ENCODE measurements around the gene VIPR1.
"Not testable (repeated sequence)": the region's sequence is repeated elsewhere in the genome, so short reads cannot be mapped to it uniquely, and the experiment has no call there.

Gene VIPR1

GRCh38 chr3:42550250-42550649 lies 47.8 kb downstream of the VIPR1 start:
- H3K27me3 Mint-ChIP-seq = no peaks in the 10 kb centered on the region
- no peaks in the 10 kb centered on the region for H3K4me1 Mint-ChIP-seq
- no peak for ATAC-seq
- H3K4me3 Mint-ChIP-seq = no peak overlapping the region
- H3K36me3 Mint-ChIP-seq = peaks cover 41% of the 10 kb centered on the region
- H3K9me3 Mint-ChIP-seq = no peaks in the 10 kb centered on the region
- peak overlapping the region; percentile 23 for H3K27ac Mint-ChIP-seq

- H3K36me3 Mint-ChIP-seq = peaks cover 57% of the 10 kb centered on the region
- no peak overlapping the region for H3K4me3 Mint-ChIP-seq
- H3K27ac Mint-ChIP-seq = no peak overlapping the region
- no peak for ATAC-seq
- H3K9me3 Mint-ChIP-seq = no peaks in the 10 kb centered on the region
- H3K4me1 Mint-ChIP-seq = peaks cover 5% of the 10 kb centered on the region
- H3K27me3 Mint-ChIP-seq = no peaks in the 10 kb centered on the region
Measured at GRCh38 chr3:42552830-42553229, 50.4 kb downstream of the VIPR1 start.

- no peak overlapping the region for H3K4me3 Mint-ChIP-seq
- H3K27ac Mint-ChIP-seq = no peak overlapping the region
- ATAC-seq = peak; percentile 51
- peaks cover 5% of the 10 kb centered on the region for H3K4me1 Mint-ChIP-seq
- H3K27me3 Mint-ChIP-seq = no peaks in the 10 kb centered on the region
- peaks cover 54% of the 10 kb centered on the region for H3K36me3 Mint-ChIP-seq
- H3K9me3 Mint-ChIP-seq = no peaks in the 10 kb centered on the region
Measured at GRCh38 chr3:42556089-42556632, 53.7 kb downstream of the VIPR1 start.

GRCh38 chr3:42556817-42557216 lies 54.4 kb downstream of the VIPR1 start:
- H3K27ac Mint-ChIP-seq, H3K4me1 Mint-ChIP-seq, ATAC-seq, H3K9me3 Mint-ChIP-seq, H3K4me3 Mint-ChIP-seq, H3K27me3 Mint-ChIP-seq: not testable (repeated sequence)
- H3K36me3 Mint-ChIP-seq = peaks cover 51% of the 10 kb centered on the region

- Mint-ChIP-seq H3K27ac (no peak overlapping the region), H3K4me3 (no peak overlapping the region), H3K4me1 (peaks cover 5% of the 10 kb centered on the region), H3K9me3 (no peaks in the 10 kb centered on the region), H3K27me3 (no peaks in the 10 kb centered on the region), H3K36me3 (peaks cover 46% of the 10 kb centered on the region)
- ATAC-seq = no peak
Measured at GRCh38 chr3:42557854-42558253, 55.4 kb downstream of the VIPR1 start.

GRCh38 chr3:42562047-42562907 lies 59.8 kb downstream of the VIPR1 start:
- no peak overlapping the region for H3K27ac Mint-ChIP-seq

GRCh38 chr3:42569593-42570142 lies 67.2 kb downstream of the VIPR1 start:
- ATAC-seq = no peak
- H3K36me3 Mint-ChIP-seq = peaks cover 63% of the 10 kb centered on the region
- no peak overlapping the region for H3K4me3 Mint-ChIP-seq
- H3K27me3 Mint-ChIP-seq = no peaks in the 10 kb centered on the region
- H3K9me3 Mint-ChIP-seq = peaks cover 4% of the 10 kb centered on the region
- H3K27ac Mint-ChIP-seq = no peak overlapping the region
- H3K4me1 Mint-ChIP-seq = no peaks in the 10 kb centered on the region

More at GRCh38 chr3:42562047-42562907, 59.8 kb downstream of the VIPR1 start:
- Mint-ChIP-seq H3K4me3 (no peak overlapping the region), H3K27me3 (no peaks in the 10 kb centered on the region), H3K4me1 (no peaks in the 10 kb centered on the region), H3K36me3 (peaks cover 52% of the 10 kb centered on the region), H3K9me3 (no peaks in the 10 kb centered on the region)
- no peak for ATAC-seq

- H3K27me3 Mint-ChIP-seq = no peaks in the 10 kb centered on the region
Measured at GRCh38 chr3:42572278-42572677, 69.8 kb downstream of the VIPR1 start.

GRCh38 chr3:42575137-42575741 lies 72.8 kb downstream of the VIPR1 start:
- Mint-ChIP-seq H3K4me1 (peaks cover 32% of the 10 kb centered on the region), H3K4me3 (no peak overlapping the region), H3K36me3 (peaks cover 57% of the 10 kb centered on the region), H3K27ac (no peak overlapping the region), H3K27me3 (no peaks in the 10 kb centered on the region), H3K9me3 (peaks cover 7% of the 10 kb centered on the region)
- ATAC-seq = no peak

More at GRCh38 chr3:42572278-42572677, 69.8 kb downstream of the VIPR1 start:
- H3K4me3 Mint-ChIP-seq = no peak overlapping the region
- ATAC-seq = no peak
- peaks cover 70% of the 10 kb centered on the region for H3K36me3 Mint-ChIP-seq
- H3K4me1 Mint-ChIP-seq = peaks cover 15% of the 10 kb centered on the region
- peaks cover 4% of the 10 kb centered on the region for H3K9me3 Mint-ChIP-seq
- no peak overlapping the region for H3K27ac Mint-ChIP-seq

- Mint-ChIP-seq H3K4me3 (no peak overlapping the region), H3K27me3 (no peaks in the 10 kb centered on the region), H3K4me1 (peaks cover 55% of the 10 kb centered on the region), H3K9me3 (peaks cover 7% of the 10 kb centered on the region), H3K36me3 (peaks cover 52% of the 10 kb centered on the region), H3K27ac (no peak overlapping the region)
- no peak for ATAC-seq
Measured at GRCh38 chr3:42578054-42578453, 75.6 kb downstream of the VIPR1 start.

GRCh38 chr3:42579346-42579745 lies 76.9 kb downstream of the VIPR1 start:
- H3K9me3 Mint-ChIP-seq, ATAC-seq, H3K27me3 Mint-ChIP-seq, H3K4me3 Mint-ChIP-seq: not testable (repeated sequence)
- Mint-ChIP-seq H3K27ac (peak overlapping the region; percentile 89), H3K36me3 (peaks cover 39% of the 10 kb centered on the region), H3K4me1 (peaks cover 59% of the 10 kb centered on the region)

- Mint-ChIP-seq H3K9me3 (peaks cover 3% of the 10 kb centered on the region), H3K4me3 (peak overlapping the region; percentile 96), H3K27ac (peak overlapping the region; percentile 89), H3K4me1 (peaks cover 53% of the 10 kb centered on the region), H3K27me3 (no peaks in the 10 kb centered on the region), H3K36me3 (peaks cover 19% of the 10 kb centered on the region)
- ATAC-seq = no peak
Measured at GRCh38 chr3:42581400-42581708, 78.9 kb downstream of the VIPR1 start.

GRCh38 chr3:42581709-42582473 lies 79.4 kb downstream of the VIPR1 start, which contains the start of gene SEC22C:
Gene SEC22C (minus strand): TSS chr3:42581967. CDS start chr3:42569046, 12,921 bp downstream.
- Mint-ChIP-seq H3K9me3 (peaks cover 3% of the 10 kb centered on the region), H3K4me3 (peak within 1 kb of the TSS; percentile 96), H3K4me1 (peaks cover 47% of the 10 kb centered on the region), H3K36me3 (peaks cover 15% of the 10 kb centered on the region), H3K27ac (peak within 1 kb of the TSS; percentile 89), H3K27me3 (no peaks in the 10 kb centered on the region)
- ATAC-seq = peak; percentile 96

GRCh38 chr3:42582474-42583070 lies 80.1 kb downstream of the VIPR1 start:
- ATAC-seq = no peak
- Mint-ChIP-seq H3K4me1 (peaks cover 41% of the 10 kb centered on the region), H3K27me3 (no peaks in the 10 kb centered on the region), H3K36me3 (peaks cover 8% of the 10 kb centered on the region), H3K9me3 (peaks cover 3% of the 10 kb centered on the region), H3K4me3 (peak overlapping the region; percentile 96), H3K27ac (peak overlapping the region; percentile 89)

All from stimulated activated memory B cell treated with anti-CD40 and anti-IgM and Interleukin-4, amounts not matched to agents 10 μg/mL and 1 μg/mL and 100 μg/mL, for 72 hours (primary cell).